Uterus (tissue), 4 donors: ENCODE data around the gene PEX3. TPM values are rescaled to one million over a fixed set of nuclear protein-coding genes. Genes with fewer than 3 reads are reported as not detected.

Experiments
- DNase-seq, 2 donors: peaks; one replicate each; pipeline ENCODE4 v3.0.0-alpha.2; 2019 to 2020
- H3K27ac ChIP-seq, 2 donors: fragments of 200-600 bp; sonication (generic); 1 replicate in 1 of 2; 2 replicates in 1 of 2; pipeline ENCODE4 v1.5.1; 2016 to 2018
- H3K27me3 ChIP-seq, 2 donors: fragments of 200-600 bp; sonication (generic); one replicate each; pipeline ENCODE4 v1.5.1; 2018 to 2019; ENCODE audit warnings: control low read depth in 1 of 2
- H3K36me3 ChIP-seq, 2 donors: fragments of 200-600 bp; sonication (generic); one replicate each; pipeline ENCODE4 v1.5.1; 2019; ENCODE audit warnings: control low read depth in 1 of 2
- H3K4me1 ChIP-seq, 2 donors: fragments of 200-600 bp; sonication (generic); one replicate each; pipeline ENCODE4 v1.5.1; 2018 to 2019; ENCODE audit warnings: control low read depth in 1 of 2
- H3K4me3 ChIP-seq, 2 donors: fragments of 200-600 bp; sonication (generic); 1 replicate in 1 of 2; 2 replicates in 1 of 2; pipeline ENCODE4 v1.5.1; 2018 to 2019; ENCODE audit warnings: mild to moderate bottlenecking in 1 of 2
- H3K9me3 ChIP-seq, 2 donors: fragments of 200-600 bp; sonication (generic); one replicate each; pipeline ENCODE4 v1.5.1; 2019; ENCODE audit warnings: control low read depth in 1 of 2
- CTCF ChIP-seq, 4 experiments: fragments of 200-600 bp in 2 of 4; fragments of 450-650 bp in 2 of 4; sonication (generic) in 2 of 4; IDR thresholded peaks; one replicate each; pipeline ENCODE4 v1.5.1; 2016 to 2019; ENCODE audit warnings: antibody characterized with exemption in 4 of 4, mild to moderate bottlenecking in 2 of 4, moderate library complexity in 1 of 4
- POLR2A ChIP-seq, 2 donors: fragments of 450-650 bp; IDR thresholded peaks; one replicate each; pipeline ENCODE4 v1.6.1; 2016; ENCODE audit warnings: antibody characterized with exemption in 2 of 2, mild to moderate bottlenecking in 1 of 2, moderate library complexity in 1 of 2
- intact Hi-C: fragments of 100-400 bp; cut with DNase I; formaldehyde crosslinking; loops from one replicate; pipeline ENCODE4 v1.15.1; 2023; ENCODE audit warnings: low total_unique reads
- small RNA-seq: library from RNA; depleted of rRNA; stranded (forward); fragments of <200 nt; gene quantifications from one replicate; pipeline ENCODE3, GENCODE V24; 2016
- total RNA-seq, 4 donors: library from RNA; depleted of rRNA in 3 of 4; stranded (reverse); fragments of >200 nt in 3 of 4; gene quantifications; one replicate each; pipeline versions ENCODE4 v1.1.0 to v1.2.4, GENCODE V29; 2014 to 2023
- donor health status: DM: yes; HTN: yes; CAD: no.

The PEX3 gene
- total RNA-seq, 4 donors from 2014 or later = 4.1 to 29.7 (median 19.7) TPM

GRCh38 chr6:143540192-143540591 lies 89.6 kb downstream of the PEX3 start:
- Histone ChIP-seq H3K27me3 (no peaks in the 10 kb centered on the region), H3K9me3 (no peaks in the 10 kb centered on the region), H3K4me1 (no peaks in the 10 kb centered on the region), H3K36me3 (no peaks in the 10 kb centered on the region), H3K27ac (no peak overlapping the region), H3K4me3 (no peak overlapping the region)
- intact Hi-C loops = no loop called here
- TF ChIP-seq POLR2A (IDR thresholded peaks at IDR 0.05) (no peak), CTCF (IDR thresholded peaks at IDR 0.05) (no peak)
- no peak for DNase-seq

Small RNA genes lying within 50 kb of the gene (small RNA-seq; reads per million reads assigned to genes)
- gene RNA5SP221 = not detected

Other genes starting within 250 kb of the PEX3 start
- gene ADAT2, start 110 bp upstream of the PEX3 start, total RNA-seq = 10 to 100 TPM in 1 of 4 donors, 1 to 10 TPM in 3; 3.8 to 26.1 (median 5.9) TPM
- 10 to 100 TPM; 15.9 to 35.7 (median 21.1) TPM for gene FUCA2, start 60.9 kb downstream of the PEX3 start, total RNA-seq
- gene PHACTR2, start 227.2 kb downstream of the PEX3 start, total RNA-seq = 100 to 1,000 TPM in 1 of 4 donors, 10 to 100 TPM in 3; 78.2 to 145 (median 90.1) TPM